GM12874 (cell line): ENCODE data around the gene S100A3.

ENCODE experiments used
- TF ChIP-seq, protein P1 (sequence below): IDR thresholded peaks from 2 replicates; pipeline ENCODE4 v1.5.1; 2011; ENCODE audit warnings: low read depth, mild to moderate bottlenecking, control low read depth, low read length, moderate library complexity; ENCODE audit not compliant: insufficient read depth

S100A3 gene

DNA sequence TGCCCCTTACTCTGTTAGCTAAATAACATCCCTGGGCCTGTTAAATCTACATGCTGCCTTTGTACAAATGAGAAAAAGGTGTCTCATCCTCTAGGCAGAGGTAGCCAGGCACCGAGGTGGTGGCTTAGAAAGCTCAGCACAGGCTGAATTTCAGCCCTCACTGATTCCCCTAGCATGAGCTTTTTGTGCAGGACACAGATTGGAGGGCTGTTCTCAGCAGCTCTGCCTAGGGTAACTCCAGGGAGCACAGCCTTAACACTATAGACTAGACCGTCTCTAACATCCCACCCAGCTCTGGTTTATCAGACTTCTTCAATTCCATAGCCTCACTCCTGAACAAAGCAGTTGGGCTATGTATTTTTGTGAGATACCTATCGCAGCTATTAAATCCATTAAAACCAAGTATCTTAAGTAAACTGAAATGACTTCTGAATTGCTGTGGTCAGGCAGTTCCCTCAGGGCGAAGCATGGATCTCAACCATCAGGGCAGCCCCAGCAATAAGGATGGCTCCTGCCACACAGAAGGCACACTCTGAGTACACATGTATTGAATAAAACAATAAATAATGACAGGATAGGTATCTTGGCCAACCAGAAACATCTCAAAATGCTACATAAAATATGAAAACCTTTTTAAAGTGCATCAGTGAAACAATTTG is 28.1 kb downstream of the S100A3 start:
- TF ChIP-seq, protein P1, sequence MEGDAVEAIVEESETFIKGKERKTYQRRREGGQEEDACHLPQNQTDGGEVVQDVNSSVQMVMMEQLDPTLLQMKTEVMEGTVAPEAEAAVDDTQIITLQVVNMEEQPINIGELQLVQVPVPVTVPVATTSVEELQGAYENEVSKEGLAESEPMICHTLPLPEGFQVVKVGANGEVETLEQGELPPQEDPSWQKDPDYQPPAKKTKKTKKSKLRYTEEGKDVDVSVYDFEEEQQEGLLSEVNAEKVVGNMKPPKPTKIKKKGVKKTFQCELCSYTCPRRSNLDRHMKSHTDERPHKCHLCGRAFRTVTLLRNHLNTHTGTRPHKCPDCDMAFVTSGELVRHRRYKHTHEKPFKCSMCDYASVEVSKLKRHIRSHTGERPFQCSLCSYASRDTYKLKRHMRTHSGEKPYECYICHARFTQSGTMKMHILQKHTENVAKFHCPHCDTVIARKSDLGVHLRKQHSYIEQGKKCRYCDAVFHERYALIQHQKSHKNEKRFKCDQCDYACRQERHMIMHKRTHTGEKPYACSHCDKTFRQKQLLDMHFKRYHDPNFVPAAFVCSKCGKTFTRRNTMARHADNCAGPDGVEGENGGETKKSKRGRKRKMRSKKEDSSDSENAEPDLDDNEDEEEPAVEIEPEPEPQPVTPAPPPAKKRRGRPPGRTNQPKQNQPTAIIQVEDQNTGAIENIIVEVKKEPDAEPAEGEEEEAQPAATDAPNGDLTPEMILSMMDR: no peak

DNA sequence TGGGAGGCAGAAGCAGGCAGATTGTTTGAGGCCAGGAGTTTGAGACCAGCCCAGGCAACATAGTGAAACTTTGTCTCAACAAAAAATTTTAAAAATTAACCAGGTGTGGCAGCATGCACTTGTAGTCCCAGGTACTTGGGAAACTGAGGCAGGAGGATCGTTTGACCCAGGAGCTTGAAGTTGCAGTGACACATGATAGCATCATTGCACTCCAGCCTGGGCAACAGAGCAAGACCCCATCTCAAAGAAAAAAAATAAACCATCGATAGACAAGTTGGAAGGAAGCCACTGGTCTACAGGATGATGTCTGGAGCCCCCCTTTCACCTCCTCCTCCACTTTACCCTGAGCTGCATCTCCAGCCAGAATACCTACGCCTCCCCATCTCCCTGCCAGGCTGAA is 29.8 kb downstream of the S100A3 start:
- TF ChIP-seq, protein P1: no peak

DNA sequence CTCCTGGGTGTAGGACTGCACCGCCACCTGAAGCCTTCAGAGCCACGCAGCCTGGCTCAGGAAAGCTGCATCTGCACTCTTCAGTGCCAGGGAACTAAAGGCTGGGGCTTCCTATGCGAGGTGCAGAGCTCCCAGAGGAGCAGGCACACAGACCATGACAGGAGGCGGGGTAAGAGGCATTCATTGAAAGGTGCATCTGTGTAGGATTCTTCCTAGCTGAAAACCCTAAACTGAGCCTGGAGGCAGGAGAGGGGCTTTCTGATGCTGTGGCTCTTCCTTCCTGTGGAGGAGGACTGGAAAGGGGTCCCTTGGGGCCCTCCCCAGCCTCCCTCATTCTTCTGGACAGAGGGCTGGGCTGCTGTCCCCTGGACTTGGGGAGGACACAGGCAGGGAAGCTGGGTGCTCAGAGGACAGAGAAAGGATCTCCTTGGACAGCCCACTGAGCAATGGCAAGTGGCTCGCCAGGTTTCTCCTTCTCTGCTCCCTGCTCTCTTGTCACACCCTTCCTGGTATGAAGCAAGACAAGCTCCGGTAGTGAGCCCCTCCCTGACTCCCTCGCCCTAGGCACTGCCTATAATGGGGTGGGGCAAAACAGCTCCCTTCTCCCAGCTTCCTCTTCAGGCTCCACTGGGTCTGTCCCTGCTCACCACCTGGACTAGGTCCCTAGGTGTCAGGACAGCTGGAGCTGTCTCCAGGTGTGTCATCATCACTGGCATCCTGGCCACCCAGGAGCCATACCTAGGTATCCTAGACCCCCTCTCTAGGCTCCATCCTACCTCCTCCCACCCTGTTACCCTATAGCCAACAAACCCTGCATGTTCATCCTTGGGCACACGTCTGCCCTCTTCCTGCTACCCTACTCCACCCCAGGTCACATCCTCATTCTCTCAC is 33.3 kb downstream of the S100A3 start:
- TF ChIP-seq, protein P1: no peak

DNA sequence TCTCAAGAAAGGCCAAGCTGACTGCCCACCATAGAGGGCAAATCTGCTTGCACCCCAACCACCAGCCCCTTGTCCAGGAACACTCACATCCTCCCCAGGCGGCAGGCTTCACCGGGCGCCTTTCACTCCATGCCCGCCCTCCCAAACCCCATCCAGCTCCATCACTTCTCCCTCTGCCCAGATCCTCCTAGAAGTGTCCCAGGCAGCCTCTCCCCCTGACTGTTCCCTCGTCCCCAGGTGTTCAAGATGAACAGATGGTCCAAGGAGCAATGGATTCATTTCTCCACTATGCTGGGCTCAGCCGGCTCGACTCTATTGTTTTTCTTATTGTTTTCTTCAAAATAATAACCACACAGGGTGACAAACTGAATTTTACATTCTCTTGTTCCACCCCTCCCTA is 35.4 kb downstream of the S100A3 start:
- TF ChIP-seq, protein P1: no peak

DNA sequence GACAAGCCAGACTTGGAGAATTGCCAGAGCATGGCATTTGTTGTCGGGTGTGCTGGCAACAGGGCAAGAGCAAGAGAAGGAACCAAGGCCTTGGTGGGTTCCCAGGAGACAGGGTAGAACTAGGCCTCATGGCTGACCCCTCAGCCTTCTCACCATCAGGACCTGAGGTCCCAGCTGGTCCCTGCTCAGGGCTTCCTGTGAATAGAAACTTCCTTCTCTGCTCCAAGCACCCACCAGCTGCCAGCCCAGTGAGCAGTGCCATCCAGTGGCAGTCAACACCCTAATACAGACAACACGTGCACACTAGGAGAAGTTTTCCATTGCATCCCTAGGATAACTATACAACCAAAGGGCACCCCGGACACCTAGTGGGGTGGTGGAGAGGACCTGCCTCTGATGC is 36.0 kb downstream of the S100A3 start:
- TF ChIP-seq, protein P1: no peak

DNA sequence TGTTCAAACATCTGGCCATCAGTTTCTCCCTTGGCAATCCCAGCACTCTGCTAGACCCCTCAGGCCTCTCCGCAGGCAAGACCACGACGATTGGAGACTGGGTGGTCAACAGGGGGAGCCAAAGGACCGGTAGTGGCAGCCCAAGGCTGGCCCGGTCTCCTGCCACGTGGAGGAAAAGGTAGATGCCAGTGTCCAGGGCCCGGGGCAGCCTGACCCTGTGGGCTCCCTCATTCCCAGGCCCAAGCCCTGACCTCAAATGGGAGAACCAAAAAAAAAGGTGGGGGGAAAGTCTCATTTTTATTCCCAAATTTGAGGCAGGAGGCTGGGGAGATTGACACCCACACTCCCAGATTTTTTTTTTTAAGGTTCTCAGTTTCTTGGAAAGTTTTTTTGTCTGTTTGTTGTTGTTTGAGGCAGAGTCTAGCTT is 38.1 kb downstream of the S100A3 start:
- TF ChIP-seq, protein P1: peak; percentile 89

DNA sequence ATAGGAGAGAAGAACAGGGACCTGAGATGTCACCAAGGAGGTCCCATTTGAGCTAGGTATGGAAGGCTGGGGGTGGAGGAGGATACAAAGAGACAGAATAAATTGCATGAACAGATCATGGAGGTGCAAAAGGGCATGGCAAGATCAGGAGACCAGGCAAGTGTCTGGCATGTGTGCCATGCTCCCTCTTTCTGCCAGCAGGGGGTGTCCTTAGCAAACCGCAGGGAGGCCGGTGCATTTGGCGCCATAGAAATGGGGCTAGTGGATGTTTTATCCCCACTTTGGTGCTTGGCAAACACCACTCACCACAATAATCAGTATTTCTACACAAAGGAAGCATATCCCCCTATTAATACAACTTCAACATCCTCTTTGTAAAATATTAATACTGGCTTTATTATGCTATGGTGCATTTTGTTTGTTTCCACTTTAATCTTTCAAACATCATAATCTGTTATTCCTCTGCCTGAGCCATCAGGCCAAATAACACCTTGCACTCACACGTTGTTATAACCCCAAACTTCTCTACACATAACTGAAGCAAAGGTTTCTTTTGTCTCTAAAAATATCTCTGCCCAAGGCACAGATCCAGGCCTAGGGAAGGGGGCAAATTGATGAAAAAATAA is 39.2 kb downstream of the S100A3 start:
- TF ChIP-seq, protein P1: peak; percentile 88
